GM12874 (cell line): Measurements from ENCODE around the gene SOX18.

ENCODE experiments used
- TF ChIP-seq, protein P1 (sequence below): IDR thresholded peaks from 2 replicates; pipeline ENCODE4 v1.5.1; 2011; ENCODE audit warnings: low read depth, mild to moderate bottlenecking, control low read depth, low read length, moderate library complexity; ENCODE audit not compliant: insufficient read depth

The SOX18 gene

DNA sequence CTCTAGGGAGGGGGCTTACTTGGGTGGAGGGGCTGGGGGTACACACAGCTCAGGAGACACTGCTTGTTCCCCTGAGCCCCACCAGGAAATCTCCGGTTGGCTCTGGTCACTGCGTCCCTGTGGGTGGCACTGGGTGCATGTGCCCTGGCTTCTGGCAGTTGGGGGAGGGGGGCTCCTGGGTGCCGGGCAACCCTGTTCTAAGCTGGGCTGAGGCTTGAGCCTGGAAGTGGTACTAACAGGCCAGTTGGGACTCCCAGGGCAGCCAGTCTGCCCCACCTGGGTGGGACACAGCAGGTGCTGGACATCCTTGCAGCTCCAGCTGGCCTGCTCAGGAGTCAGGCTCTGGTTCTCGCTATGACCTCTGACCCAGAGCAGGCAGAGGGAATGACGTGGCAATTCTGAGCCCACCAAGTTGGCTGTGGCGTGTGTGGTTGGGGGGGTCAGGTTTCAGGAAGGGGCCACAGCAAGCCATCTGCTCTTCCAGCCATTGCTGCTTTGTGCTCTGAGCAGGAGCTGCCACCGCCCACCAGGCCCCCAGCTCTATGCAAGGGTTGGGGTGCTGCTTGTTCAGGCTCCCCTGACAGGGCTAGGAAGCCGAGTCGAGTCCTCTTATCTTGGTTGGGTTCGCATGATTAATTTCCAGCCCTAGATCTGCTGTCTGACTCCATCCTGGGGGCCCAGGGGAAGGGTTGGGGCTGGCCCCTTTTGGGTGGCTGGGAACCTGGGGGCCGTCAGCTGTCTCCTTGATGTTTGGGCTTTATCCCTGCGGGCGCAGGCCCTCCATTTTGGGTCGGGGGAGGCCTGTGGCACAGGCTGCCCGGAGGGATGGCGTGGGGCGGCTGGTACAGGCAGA, 12.9 kb downstream of the SOX18 start:
- TF ChIP-seq, protein P1, sequence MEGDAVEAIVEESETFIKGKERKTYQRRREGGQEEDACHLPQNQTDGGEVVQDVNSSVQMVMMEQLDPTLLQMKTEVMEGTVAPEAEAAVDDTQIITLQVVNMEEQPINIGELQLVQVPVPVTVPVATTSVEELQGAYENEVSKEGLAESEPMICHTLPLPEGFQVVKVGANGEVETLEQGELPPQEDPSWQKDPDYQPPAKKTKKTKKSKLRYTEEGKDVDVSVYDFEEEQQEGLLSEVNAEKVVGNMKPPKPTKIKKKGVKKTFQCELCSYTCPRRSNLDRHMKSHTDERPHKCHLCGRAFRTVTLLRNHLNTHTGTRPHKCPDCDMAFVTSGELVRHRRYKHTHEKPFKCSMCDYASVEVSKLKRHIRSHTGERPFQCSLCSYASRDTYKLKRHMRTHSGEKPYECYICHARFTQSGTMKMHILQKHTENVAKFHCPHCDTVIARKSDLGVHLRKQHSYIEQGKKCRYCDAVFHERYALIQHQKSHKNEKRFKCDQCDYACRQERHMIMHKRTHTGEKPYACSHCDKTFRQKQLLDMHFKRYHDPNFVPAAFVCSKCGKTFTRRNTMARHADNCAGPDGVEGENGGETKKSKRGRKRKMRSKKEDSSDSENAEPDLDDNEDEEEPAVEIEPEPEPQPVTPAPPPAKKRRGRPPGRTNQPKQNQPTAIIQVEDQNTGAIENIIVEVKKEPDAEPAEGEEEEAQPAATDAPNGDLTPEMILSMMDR: no peak

DNA sequence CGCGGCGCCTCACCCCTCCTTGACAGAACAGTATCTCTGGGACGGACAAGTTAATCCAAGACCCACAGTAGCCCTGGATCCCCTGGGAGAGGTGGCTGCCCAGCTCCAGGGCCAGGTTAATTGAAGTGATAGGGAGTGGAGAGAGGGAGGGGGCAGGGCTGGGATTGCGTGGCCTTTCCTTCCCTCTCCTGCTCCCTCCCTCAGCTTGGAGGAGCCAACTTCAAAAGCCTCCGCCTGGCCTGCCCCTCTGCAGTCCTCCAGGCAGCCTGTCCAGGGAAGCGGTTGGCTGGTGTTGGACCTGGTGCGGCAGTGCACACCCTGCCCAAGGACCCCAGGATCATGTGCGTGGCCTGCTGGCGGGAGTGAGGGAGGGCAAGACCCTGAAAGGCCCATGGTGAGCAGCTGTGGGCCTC, 13.5 kb downstream of the SOX18 start, which contains the start of gene C20orf204:
Gene C20orf204, plus strand, starts transcription at position 250 of the 413 bp plus-strand sequence. Its CDS starts 142 bp downstream, at position 392.
- TF ChIP-seq, protein P1: no peak

DNA sequence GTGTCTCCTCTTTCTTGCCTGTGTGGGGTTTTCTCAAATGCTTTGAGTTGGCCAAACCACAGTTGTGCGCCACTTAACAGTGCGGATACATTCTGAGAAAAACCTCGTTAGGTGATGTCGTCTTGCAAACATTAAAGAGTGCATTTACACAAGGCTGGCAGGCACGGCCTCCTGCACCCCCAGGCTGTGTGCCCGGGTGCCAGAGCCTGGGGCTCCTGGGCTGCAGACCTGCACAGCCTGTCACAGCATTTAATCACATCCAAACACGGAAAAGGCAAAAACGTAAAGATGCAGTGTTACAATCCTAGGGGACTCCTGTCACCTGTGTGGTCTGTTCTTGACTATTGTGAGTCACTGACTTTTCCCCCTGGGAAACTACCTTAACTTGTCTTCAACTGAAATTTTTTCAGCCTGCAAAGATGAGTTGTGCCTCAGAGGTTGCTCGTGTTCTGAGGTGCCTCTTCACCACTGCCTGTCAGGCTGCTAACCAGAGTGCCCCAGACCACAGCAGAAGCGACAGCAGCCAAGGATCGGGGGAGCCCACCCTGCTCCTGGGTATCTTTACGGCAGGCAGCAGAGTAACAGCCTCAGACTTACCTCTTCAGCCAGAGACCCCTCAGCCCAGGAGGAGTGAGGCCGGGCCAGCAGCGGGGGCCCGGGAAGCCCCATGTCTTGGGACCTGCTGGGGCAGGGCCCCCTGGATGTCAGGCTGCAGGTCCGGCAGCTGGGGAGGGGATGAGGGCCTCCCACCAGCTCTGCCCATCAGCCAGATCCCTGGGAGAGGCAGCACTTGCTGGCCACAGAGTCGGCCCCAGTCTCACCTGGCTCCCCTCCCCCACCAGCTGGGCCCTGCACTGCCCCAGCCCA, 14.1 kb downstream of the SOX18 start:
- TF ChIP-seq, protein P1: no peak

DNA sequence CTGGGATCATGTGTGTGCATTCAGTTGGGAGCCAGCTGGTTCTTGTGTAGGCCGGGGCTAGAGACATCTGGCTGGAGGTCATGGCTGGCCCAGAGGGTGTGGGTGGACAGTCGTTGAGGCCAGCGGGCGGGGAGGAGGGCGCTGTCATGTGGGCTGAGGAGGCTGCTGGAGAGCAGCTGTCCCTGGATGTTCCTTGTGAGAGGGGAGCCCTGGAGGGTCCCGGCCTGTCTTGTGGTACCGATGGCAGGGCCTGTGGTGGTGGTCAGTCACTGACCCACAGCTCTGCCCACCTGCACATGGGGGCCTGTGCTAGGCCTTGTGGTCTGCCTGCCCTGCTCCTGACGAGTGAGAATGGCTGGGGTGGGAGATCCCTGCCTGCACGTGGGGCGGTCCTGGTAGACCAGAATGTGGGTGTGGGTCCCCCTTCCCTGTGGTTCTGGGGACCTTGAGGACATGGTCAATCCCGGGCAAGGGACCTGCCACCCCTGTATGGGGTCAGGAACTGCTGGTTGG, 15.4 kb downstream of the SOX18 start:
- TF ChIP-seq, protein P1: no peak

DNA sequence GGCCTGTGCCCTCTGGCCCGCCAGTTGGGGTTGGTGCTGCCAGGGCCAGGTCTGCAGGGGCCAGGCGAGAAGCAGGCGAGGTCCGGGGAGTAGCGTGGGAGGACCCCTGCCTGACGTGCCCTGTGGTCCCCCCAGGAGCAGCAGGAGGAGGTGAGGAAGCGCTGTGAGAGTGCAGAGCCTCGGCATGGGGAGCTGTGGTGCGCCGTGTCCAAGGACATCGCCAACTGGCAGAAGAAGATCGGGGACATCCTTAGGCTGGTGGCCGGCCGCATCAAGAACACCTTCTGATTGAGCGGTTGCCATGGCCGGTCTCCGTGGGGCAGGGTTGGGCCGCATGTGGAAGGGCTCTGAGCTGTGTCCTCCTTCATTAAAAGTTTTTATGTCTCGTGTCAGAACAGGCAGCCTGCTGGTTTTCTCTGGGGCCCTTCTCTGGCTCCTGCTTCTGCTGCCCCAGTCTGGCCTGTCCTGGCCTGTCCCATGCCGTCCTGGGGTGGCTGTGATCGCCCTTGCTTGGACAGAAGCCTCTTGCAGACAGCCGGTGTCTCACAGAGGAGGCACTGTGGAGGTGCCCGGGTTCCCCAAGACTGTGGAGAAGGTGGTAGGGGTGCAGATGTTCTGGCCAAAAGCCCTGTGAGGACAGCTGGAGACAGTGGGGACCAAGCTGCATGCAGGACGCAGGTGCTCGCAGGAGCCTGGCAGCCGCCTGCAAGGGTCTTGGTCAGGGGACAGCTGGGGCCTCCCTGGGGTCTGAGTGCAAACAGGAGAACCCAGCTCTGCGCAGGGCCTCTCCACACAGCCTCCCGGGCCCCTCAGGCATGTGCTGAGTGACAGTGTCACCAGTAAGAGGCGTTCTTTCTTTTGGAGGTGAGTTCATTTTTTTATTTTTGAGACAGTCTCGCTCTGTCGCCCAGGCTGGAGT, 16.5 kb downstream of the SOX18 start:
- TF ChIP-seq, protein P1: no peak

DNA sequence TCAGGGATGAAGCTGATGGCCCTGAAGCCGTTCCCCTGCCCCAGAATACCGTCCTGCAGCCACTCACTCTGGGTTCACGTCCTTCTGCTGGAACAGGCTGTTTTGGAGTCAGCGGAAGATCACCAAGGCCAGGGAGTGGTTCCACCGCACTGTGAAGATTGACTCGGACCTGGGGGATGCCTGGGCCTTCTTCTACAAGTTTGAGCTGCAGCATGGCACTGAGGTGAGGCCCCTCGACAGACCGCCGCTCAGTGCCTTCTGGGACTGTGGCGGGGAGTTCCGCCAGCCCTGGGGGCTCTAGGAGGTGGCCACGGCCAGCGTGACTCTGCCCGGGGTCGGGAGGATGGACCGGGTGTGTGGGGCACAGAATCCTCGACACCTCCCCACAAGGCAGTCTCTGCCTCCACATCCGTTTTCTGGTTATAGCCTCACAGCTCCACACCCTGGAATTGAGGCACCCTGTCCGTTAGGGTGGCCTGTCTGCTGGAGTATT, 17.6 kb downstream of the SOX18 start:
- TF ChIP-seq, protein P1: no peak
